ENCODE results near the gene CRADD. TPM values are rescaled to one million over a fixed set of nuclear protein-coding genes. Genes with fewer than 3 reads are reported as not detected.

Gene CRADD
- total and polyA plus RNA-seq, 10 donors: 5.5 to 58.7 (median 18.8) TPM

DNA sequence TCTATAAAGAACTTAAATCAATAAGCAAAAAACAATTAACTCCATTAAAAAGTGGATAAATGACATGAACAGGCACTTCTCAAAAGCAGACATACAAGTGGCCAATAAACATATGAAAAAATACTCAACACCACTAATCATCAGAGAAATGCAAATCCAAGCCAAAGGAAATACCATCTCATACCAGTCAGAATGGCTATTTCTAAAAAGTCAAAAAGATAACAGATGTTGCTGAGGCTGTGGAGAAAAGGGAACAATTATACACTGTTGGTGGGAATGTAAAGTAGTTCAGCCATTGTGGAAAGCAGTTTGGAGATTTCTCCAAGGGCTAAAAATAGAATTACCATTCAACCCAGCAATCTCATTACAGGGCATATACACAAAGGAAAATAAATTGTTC, 236.7 kb downstream of the CRADD start:
- no peaks in the 10 kb centered on the region for H3K36me3 ChIP-seq
- H3K4me3 ChIP-seq: no peak overlapping the region
- DNase-seq: no peak
- no peaks in the 10 kb centered on the region for H3K9me3 ChIP-seq
- intact Hi-C loops (cut with DNase I; ENCODE audit: low total_unique reads): no loop called here
- H3K4me1 ChIP-seq: no peaks in the 10 kb centered on the region
- no peaks in the 10 kb centered on the region for H3K27me3 ChIP-seq (replicated peaks in 1 of 7)
- H3K27ac ChIP-seq: no peak overlapping the region
- TF ChIP-seq, protein P1, sequence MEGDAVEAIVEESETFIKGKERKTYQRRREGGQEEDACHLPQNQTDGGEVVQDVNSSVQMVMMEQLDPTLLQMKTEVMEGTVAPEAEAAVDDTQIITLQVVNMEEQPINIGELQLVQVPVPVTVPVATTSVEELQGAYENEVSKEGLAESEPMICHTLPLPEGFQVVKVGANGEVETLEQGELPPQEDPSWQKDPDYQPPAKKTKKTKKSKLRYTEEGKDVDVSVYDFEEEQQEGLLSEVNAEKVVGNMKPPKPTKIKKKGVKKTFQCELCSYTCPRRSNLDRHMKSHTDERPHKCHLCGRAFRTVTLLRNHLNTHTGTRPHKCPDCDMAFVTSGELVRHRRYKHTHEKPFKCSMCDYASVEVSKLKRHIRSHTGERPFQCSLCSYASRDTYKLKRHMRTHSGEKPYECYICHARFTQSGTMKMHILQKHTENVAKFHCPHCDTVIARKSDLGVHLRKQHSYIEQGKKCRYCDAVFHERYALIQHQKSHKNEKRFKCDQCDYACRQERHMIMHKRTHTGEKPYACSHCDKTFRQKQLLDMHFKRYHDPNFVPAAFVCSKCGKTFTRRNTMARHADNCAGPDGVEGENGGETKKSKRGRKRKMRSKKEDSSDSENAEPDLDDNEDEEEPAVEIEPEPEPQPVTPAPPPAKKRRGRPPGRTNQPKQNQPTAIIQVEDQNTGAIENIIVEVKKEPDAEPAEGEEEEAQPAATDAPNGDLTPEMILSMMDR (IDR thresholded peaks at IDR 0.05 in 8 of 11, conservative IDR thresholded peaks at IDR 0.05 in 3 of 11): no peak
- TF ChIP-seq POLR2A (IDR thresholded peaks at IDR 0.05): no peak
- no peak for TF ChIP-seq POLR2AphosphoS5 (IDR thresholded peaks at IDR 0.05)

DNA sequence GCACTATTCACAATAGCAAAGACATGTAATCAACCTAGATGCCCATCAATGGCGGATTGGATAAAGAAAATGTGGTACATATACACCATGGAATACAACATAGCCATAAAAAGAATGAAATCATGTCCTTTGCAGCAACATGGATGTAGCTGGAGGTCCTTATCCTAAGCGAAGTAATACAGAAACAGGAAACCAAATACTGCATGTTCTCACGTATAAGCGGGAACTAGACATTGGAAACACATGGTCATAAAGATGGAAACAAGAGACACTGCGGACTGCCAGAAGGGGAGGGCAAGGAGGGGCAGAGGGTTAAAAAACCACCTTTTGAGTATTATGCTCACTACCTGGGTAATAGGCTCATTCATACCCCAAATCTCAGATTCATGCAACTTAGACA, 237.1 kb downstream of the CRADD start:
- intact Hi-C loops (cut with DNase I; ENCODE audit: low total_unique reads): no loop called here
- DNase-seq: no peak

DNA sequence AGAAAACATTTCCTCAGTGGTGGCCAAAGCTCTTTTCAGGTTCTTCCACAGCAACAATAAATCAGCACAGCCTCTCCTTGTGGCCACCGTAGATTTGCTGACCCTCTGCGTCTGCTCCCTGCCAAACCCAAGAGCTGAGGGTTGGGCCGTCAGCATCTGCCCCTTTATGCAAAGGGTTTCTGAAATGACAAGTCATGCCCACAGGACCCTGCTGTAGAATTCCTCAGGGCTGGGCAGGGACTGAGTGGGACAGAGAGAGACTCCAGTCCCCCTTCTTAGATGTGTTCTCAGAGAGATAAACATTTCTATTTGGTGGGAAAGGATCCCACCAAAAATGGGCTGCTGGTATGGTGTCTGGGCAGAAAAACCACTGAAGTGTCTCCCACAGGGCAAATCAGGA, 238.2 kb downstream of the CRADD start:
- 93 to 98% (median 96%) methylated on average over 3 of the region's 3 CpGs for WGBS, 5 donors
- Histone ChIP-seq H3K4me1 (no peaks in the 10 kb centered on the region), H3K4me3 (no peak overlapping the region), H3K9me3 (no peaks in the 10 kb centered on the region), H3K36me3 (no peaks in the 10 kb centered on the region), H3K27me3 (replicated peaks in 1 of 7) (no peaks in the 10 kb centered on the region), H3K27ac (no peak overlapping the region)
- TF ChIP-seq POLR2AphosphoS5 (IDR thresholded peaks at IDR 0.05) (no peak), POLR2A (IDR thresholded peaks at IDR 0.05) (no peak)
- TF ChIP-seq, protein P1 (IDR thresholded peaks at IDR 0.05 in 8 of 11, conservative IDR thresholded peaks at IDR 0.05 in 3 of 11): no peak
- intact Hi-C loops (cut with DNase I; ENCODE audit: low total_unique reads): no loop called here
- DNase-seq: no peak

More for the DNA sequence above, 237.1 kb downstream of the CRADD start:
- H3K27ac ChIP-seq: no peak overlapping the region
- no peaks in the 10 kb centered on the region for H3K36me3 ChIP-seq
- H3K4me3 ChIP-seq: no peak overlapping the region
- no peaks in the 10 kb centered on the region for H3K27me3 ChIP-seq (replicated peaks in 1 of 7)
- TF ChIP-seq POLR2AphosphoS5 (IDR thresholded peaks at IDR 0.05) (no peak), POLR2A (IDR thresholded peaks at IDR 0.05) (no peak)
- TF ChIP-seq, protein P1 (IDR thresholded peaks at IDR 0.05 in 8 of 11, conservative IDR thresholded peaks at IDR 0.05 in 3 of 11): no peak
- H3K9me3 ChIP-seq: no peaks in the 10 kb centered on the region
- 92 to 98% (median 93%) methylated on average over 5 of the region's 5 CpGs for WGBS, 5 donors
- H3K4me1 ChIP-seq: no peaks in the 10 kb centered on the region

DNA sequence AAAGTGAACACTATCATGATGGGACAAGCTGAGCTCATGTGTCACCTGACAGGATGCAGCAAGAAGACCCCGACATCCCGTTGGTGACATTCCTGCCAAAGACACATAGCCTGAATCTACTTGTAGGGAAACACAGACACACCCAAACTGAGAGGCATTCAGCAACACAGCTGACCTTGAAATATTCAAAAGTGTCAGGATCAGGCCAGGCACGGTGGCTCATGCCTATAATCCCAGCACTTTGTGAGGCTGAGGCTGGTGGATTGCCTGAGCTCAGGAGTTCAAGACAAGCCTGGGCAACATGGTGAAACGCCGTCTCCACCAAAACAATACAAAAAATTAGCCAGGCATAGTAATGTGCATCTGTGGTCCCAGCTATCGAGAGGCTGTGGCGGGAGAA, 239.2 kb downstream of the CRADD start:
- Histone ChIP-seq H3K4me3 (no peak overlapping the region), H3K9me3 (no peaks in the 10 kb centered on the region), H3K27me3 (replicated peaks in 1 of 7) (no peaks in the 10 kb centered on the region), H3K4me1 (no peaks in the 10 kb centered on the region), H3K27ac (no peak overlapping the region), H3K36me3 (no peaks in the 10 kb centered on the region)
- no peak for DNase-seq
- intact Hi-C loops (cut with DNase I; ENCODE audit: low total_unique reads): no loop called here
- WGBS, 5 donors: 61 to 84% (median 69%) methylated on average over 7 of the region's 7 CpGs
- TF ChIP-seq POLR2A (IDR thresholded peaks at IDR 0.05) (no peak), POLR2AphosphoS5 (IDR thresholded peaks at IDR 0.05) (no peak)
- TF ChIP-seq, protein P1 (IDR thresholded peaks at IDR 0.05 in 8 of 11, conservative IDR thresholded peaks at IDR 0.05 in 3 of 11): no peak
